Measurements from ENCODE around the gene TGFBR3. TPM values are rescaled to one million over a fixed set of nuclear protein-coding genes. Genes with fewer than 3 reads are reported as not detected.

TGFBR3 gene
- total RNA-seq, 2 experiments from 2014 or later, result 31.5 to 36.6 TPM

DNA sequence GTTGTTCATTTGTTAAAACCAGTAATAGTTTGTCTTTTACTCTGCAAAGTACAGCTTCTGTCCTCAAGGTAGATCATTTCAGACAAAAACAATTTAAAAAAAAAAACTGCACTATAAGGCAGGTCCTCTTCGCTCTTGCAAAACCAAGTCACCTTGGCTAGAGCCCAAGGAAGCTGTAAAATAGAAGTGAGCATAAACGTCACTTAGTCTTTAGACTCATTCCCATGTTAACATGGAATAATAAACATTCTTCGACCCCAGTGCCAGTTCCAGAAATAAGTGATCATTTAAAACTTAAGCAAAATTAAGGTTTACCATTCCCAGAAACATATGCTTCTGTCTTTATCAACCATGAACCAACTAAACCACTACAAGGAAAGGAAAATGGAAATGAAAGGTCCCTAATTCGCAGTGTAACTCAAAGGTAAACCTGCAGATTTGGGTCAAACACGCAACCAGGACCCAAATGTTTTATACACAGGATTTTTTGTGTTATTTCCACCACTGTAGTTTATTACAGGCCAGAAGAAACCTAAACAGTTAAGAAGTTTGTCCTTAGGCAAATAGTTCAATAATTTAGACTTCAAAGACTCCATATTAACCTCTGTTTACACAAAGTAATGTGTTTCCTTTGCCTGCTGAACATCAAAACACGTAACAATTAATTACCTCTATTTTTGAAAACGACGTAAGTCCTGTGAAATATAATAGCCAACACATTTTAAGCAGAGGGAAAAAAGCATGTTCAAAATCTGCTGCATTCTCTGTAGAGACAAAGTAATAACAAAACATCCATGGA, 54.6 kb downstream of the TGFBR3 start:
- Mint-ChIP-seq H3K36me3 (ENCODE audit: low read depth) (no peaks in the 10 kb centered on the region), H3K4me1 (ENCODE audit: low read depth) (peaks cover 10% of the 10 kb centered on the region), H3K4me3 (no peak overlapping the region), H3K9me3 (no peaks in the 10 kb centered on the region), H3K27me3 (no peaks in the 10 kb centered on the region), H3K27ac (no peak overlapping the region)
- H3K27ac ChIP-seq (ENCODE audit: low read depth in 1 of 2, low read length in 2 of 2), result no peak overlapping the region
- ChIA-PET CTCF (no interaction called here), POLR2A (interaction anchor here (0.6 kb wide), 1 partner anchor 20 kb away, joined by 4 read pairs; no protein-coding TSS in a partner anchor)
- no peaks in the 10 kb centered on the region for H3K27me3 ChIP-seq (ENCODE audit: control insufficient read depth in 1 of 2, insufficient read depth in 2 of 2, low read length in 2 of 2)
- peaks cover 19% of the 10 kb centered on the region for H3K4me1 ChIP-seq (ENCODE audit: insufficient read depth, low read length)
- H3K9me3 ChIP-seq (ENCODE audit: control insufficient read depth in 1 of 2, insufficient read depth in 1 of 2, low read length in 2 of 2), result no peaks in the 10 kb centered on the region
- DNase-seq (no peak), ATAC-seq (ENCODE audit: poor library complexity) (no peak)
- TF ChIP-seq, protein P1, sequence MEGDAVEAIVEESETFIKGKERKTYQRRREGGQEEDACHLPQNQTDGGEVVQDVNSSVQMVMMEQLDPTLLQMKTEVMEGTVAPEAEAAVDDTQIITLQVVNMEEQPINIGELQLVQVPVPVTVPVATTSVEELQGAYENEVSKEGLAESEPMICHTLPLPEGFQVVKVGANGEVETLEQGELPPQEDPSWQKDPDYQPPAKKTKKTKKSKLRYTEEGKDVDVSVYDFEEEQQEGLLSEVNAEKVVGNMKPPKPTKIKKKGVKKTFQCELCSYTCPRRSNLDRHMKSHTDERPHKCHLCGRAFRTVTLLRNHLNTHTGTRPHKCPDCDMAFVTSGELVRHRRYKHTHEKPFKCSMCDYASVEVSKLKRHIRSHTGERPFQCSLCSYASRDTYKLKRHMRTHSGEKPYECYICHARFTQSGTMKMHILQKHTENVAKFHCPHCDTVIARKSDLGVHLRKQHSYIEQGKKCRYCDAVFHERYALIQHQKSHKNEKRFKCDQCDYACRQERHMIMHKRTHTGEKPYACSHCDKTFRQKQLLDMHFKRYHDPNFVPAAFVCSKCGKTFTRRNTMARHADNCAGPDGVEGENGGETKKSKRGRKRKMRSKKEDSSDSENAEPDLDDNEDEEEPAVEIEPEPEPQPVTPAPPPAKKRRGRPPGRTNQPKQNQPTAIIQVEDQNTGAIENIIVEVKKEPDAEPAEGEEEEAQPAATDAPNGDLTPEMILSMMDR (IDR thresholded peaks at IDR 0.05), result no peak
- no peaks in the 10 kb centered on the region for H3K36me3 ChIP-seq (ENCODE audit: insufficient read depth, low read length)
- intact Hi-C loops (cut with DNase I, micrococcal nuclease), result no loop called here
- H3K4me3 ChIP-seq (ENCODE audit: low read length), result no peak overlapping the region

DNA sequence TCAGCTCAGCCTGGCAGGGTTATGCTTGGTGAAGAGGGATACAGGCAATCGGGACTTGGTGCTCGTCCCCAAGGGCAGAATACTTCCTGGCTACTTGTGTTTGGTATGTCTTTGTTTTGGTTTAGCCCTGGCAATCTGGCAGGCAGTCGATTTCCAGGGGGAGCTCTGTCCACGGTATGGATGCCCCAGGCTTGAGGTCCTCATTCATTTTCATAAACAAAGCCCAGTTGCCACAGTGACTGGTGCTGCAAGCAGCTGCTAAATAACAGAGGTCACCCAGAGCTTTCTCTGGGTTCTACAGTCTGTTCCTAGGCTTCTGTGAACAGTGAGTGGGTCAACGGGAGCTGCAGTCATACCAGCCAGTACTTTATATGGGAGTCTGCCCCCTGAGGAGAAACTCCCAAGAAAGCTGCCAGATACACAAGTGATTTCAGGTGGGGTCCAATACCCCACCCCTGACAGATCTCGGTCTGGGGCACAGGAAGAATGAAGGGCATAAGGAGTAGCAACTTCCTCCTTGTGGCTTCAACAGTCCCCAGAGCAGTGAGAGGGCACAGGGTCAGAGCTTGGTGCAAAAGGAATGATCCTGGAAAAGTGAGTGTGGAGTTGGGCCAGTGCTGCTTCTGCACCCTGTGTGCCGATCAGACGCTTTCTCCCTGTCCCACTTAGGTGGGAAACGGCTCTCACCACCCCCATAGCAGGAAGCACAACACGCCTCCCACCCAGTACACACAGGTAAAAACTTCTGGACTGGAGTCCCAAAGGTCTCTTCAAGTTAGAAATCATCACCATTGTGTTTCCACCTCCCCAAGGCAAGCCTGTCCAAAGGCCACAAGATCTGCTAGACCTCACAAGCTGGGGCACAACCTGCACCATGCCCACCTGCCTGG, 55.5 kb downstream of the TGFBR3 start:
- H3K27me3 Mint-ChIP-seq, result no peaks in the 10 kb centered on the region
- H3K4me3 ChIP-seq (ENCODE audit: low read length), result no peak overlapping the region
- H3K27me3 ChIP-seq (ENCODE audit: control insufficient read depth in 1 of 2, insufficient read depth in 2 of 2, low read length in 2 of 2), result no peaks in the 10 kb centered on the region
- no peaks in the 10 kb centered on the region for H3K9me3 ChIP-seq (ENCODE audit: control insufficient read depth in 1 of 2, insufficient read depth in 1 of 2, low read length in 2 of 2)
- ATAC-seq (ENCODE audit: poor library complexity) (no peak), DNase-seq (no peak)
- H3K36me3 ChIP-seq (ENCODE audit: insufficient read depth, low read length), result no peaks in the 10 kb centered on the region
- H3K27ac ChIP-seq (ENCODE audit: low read depth in 1 of 2, low read length in 2 of 2), result no peak overlapping the region
- intact Hi-C loops (cut with DNase I, micrococcal nuclease), result no loop called here
- TF ChIP-seq, protein P1 (IDR thresholded peaks at IDR 0.05), result no peak
- CTCF ChIA-PET, result interaction anchor here (0.6 kb wide), 1 partner anchor 19 kb away, joined by 4 read pairs; no protein-coding TSS in a partner anchor
- H3K36me3 Mint-ChIP-seq (ENCODE audit: low read depth), result no peaks in the 10 kb centered on the region
- H3K4me1 Mint-ChIP-seq (ENCODE audit: low read depth), result peaks cover 10% of the 10 kb centered on the region
- peak overlapping the region; percentile 4 for H3K27ac Mint-ChIP-seq
- no peak overlapping the region for H3K4me3 Mint-ChIP-seq
- POLR2A ChIA-PET, result no interaction called here
- peaks cover 19% of the 10 kb centered on the region for H3K4me1 ChIP-seq (ENCODE audit: insufficient read depth, low read length)
- no peaks in the 10 kb centered on the region for H3K9me3 Mint-ChIP-seq

DNA sequence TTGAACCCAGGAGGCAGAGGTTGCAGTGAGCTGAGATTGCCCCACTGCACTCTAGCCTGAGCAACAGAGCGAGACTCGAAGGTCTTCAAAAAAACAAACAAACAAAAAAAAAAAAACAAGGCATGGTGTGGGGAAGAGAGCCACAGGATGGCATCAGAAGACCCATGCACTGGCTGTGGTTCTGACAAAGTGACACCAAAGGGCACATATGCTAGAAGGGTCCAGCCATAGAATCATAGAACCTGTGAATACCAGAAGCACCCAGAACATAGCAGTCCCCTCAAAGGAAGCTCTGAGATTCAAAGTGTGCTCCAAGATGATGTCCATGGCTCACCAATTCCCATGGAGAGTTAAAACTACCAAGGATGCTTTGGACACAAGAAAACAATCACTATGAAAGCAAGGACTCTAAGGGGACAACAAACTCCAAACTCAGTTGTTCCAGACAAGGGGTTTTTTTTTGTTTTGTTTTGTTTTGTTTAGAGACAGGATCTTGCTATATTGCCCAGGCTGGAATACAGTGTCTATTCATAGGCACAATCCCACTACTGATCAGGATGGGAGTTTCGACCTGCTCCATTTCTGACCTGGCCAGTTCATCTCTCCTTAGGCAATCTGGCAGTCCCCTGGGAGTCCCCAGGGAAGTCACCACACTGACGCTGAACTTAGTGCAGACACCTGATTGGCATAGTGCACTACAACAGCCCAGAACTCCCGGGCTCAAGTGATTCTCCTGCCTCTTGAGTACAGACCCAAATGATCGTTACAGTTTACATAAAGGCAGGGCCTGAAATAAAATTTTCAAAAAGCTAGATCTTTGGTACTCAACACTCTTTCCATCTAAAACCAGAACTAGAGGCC, 56.4 kb downstream of the TGFBR3 start:
- Histone ChIP-seq H3K27me3 (ENCODE audit: control insufficient read depth in 1 of 2, insufficient read depth in 2 of 2, low read length in 2 of 2) (no peaks in the 10 kb centered on the region), H3K36me3 (ENCODE audit: insufficient read depth, low read length) (no peaks in the 10 kb centered on the region), H3K27ac (ENCODE audit: low read depth in 1 of 2, low read length in 2 of 2) (no peak overlapping the region), H3K4me3 (ENCODE audit: low read length) (no peak overlapping the region), H3K9me3 (ENCODE audit: control insufficient read depth in 1 of 2, insufficient read depth in 1 of 2, low read length in 2 of 2) (no peaks in the 10 kb centered on the region), H3K4me1 (ENCODE audit: insufficient read depth, low read length) (peaks cover 19% of the 10 kb centered on the region)
- ChIA-PET CTCF (interaction anchor here (0.6 kb wide), 1 partner anchor 20 kb away, joined by 4 read pairs; no protein-coding TSS in a partner anchor), POLR2A (no interaction called here)
- Mint-ChIP-seq H3K36me3 (ENCODE audit: low read depth) (no peaks in the 10 kb centered on the region), H3K9me3 (no peaks in the 10 kb centered on the region), H3K4me1 (ENCODE audit: low read depth) (peaks cover 10% of the 10 kb centered on the region), H3K4me3 (no peak overlapping the region), H3K27me3 (no peaks in the 10 kb centered on the region), H3K27ac (peak overlapping the region; percentile 4)
- DNase-seq (no peak), ATAC-seq (ENCODE audit: poor library complexity) (no peak)
- intact Hi-C loops (cut with DNase I, micrococcal nuclease), result no loop called here
- TF ChIP-seq, protein P1 (IDR thresholded peaks at IDR 0.05), result no peak
